CD4-positive, CD25-positive, alpha-beta regulatory T cell (primary cell): Measurements from ENCODE around the gene SUMO4. TPM values are rescaled to one million over a fixed set of nuclear protein-coding genes. Genes with fewer than 3 reads are reported as not detected.

Source experiments
- ATAC-seq, 2 donors: fragments of 150-1000 bp; cut with Tn5 transposase; one replicate each; pipeline ENCODE4 v1.10.0; 2021; ENCODE audit warnings: low read depth in 2 of 2, moderate number of reproducible peaks in 2 of 2, moderate library complexity in 1 of 2
- DNase-seq, 3 donors: peaks; one replicate each; pipeline versions ENCODE4 v3.0.0 to v3.0.0-alpha.2; 2012 to 2022; ENCODE audit warnings: mixed read lengths in 1 of 3
- H3K27ac ChIP-seq: one replicate; pipeline ENCODE4 v1.7.0; 2013; ENCODE audit warnings: mild to moderate bottlenecking, low read length; ENCODE audit not compliant: insufficient read depth, poor library complexity, severe bottlenecking
- H3K27me3 ChIP-seq: one replicate; pipeline ENCODE4 v1.7.0; 2013; ENCODE audit warnings: low read length; ENCODE audit not compliant: control insufficient read depth, insufficient read depth
- H3K36me3 ChIP-seq: one replicate; pipeline ENCODE4 v1.7.0; 2013; ENCODE audit warnings: mild to moderate bottlenecking, low read length, moderate library complexity; ENCODE audit not compliant: control insufficient read depth, insufficient read depth
- H3K4me1 ChIP-seq: 2 replicates; pipeline ENCODE4 v1.7.0; 2013; ENCODE audit warnings: mild to moderate bottlenecking, low read length; ENCODE audit not compliant: insufficient read depth, control insufficient read depth, poor library complexity, severe bottlenecking
- H3K4me3 ChIP-seq: one replicate; pipeline ENCODE4 v1.7.0; 2013; ENCODE audit warnings: low read depth, mild to moderate bottlenecking, low read length, moderate library complexity
- H3K9me3 ChIP-seq, 2 experiments: 1 replicate in 1 of 2; 2 replicates in 1 of 2; pipeline ENCODE4 v1.7.0; 2013; ENCODE audit warnings: low read length in 2 of 2, mild to moderate bottlenecking in 1 of 2, moderate library complexity in 1 of 2; ENCODE audit not compliant: control insufficient read depth in 2 of 2
- H3K27ac Mint-ChIP-seq, 3 donors: one replicate each; pipeline ENCODE4 v1.8.0; 2020 to 2022; ENCODE audit warnings: mild to moderate bottlenecking in 3 of 3, mixed read lengths in 3 of 3, moderate library complexity in 2 of 3
- H3K27me3 Mint-ChIP-seq: one replicate; pipeline ENCODE4 v1.8.0; 2022; ENCODE audit warnings: mild to moderate bottlenecking, mixed read lengths
- H3K36me3 Mint-ChIP-seq: one replicate; pipeline ENCODE4 v1.8.0; 2020; ENCODE audit warnings: mixed read lengths
- H3K4me1 Mint-ChIP-seq, 4 donors: one replicate each; pipeline ENCODE4 v1.8.0; 2020 to 2022; ENCODE audit warnings: mixed read lengths in 4 of 4, mild to moderate bottlenecking in 1 of 4
- H3K4me3 Mint-ChIP-seq, 4 donors: one replicate each; pipeline ENCODE4 v1.8.0; 2020 to 2022; ENCODE audit warnings: mild to moderate bottlenecking in 4 of 4, mixed read lengths in 4 of 4, moderate library complexity in 3 of 4
- H3K9me3 Mint-ChIP-seq, 7 donors: one replicate each; pipeline ENCODE4 v1.8.0; 2020 to 2022; ENCODE audit warnings: mixed read lengths in 7 of 7, mild to moderate bottlenecking in 3 of 7, moderate library complexity in 2 of 7
- polyA plus RNA-seq, 4 donors: library from polyadenylated mRNA; unstranded; fragments of 300-500 nt; fragmentation: Illumina TruSeq; gene quantifications; one replicate each; pipeline ENCODE4 v1.2.3, GENCODE V29; 2021
- total RNA-seq: library from RNA; stranded (reverse); gene quantifications from one replicate; pipeline ENCODE4 v1.2.3, GENCODE V29; 2022

Gene SUMO4
- total and polyA plus RNA-seq, 5 donors from 2014 or later, result 0.38 to 9.0 (median 1.2) TPM

DNA sequence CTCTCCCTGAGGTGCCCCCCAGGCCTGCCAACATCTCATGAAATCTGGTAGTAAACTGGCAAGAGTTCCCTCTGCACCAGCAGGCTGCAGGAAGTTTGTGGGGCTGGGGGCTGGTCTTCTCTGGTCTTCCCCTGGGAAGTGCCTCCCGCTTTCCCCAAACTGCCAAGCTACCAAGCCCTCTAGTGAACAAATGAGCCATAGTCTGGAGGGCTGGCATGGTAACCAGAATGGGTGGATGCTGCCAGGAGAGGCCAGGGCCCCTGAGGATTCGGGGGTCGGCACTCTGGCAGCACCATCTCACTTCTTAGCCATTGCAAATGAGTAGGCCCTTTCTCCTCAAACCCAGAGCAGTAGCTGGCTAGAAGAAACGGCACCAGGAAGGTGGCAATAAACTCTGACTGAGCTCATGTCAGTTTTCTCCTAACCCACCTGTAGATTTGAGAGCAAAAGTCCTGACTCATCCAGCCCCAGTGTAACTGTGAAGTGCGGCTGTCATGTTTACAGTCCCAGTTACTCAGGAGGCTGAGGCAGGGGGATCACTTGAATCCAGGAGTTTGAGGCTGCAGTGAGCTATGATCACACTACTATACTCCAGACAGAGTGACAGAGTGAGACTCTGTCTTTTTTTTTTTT is 48.9 kb downstream of the SUMO4 start:
- H3K4me3 Mint-ChIP-seq, result no peak overlapping the region
- Histone ChIP-seq H3K9me3 (no peaks in the 10 kb centered on the region), H3K4me3 (no peak overlapping the region), H3K27me3 (no peaks in the 10 kb centered on the region), H3K27ac (no peak overlapping the region), H3K36me3 (peaks cover 46% of the 10 kb centered on the region), H3K4me1 (no peaks in the 10 kb centered on the region)
- H3K9me3 Mint-ChIP-seq, result no peaks in the 10 kb centered on the region
- no peaks in the 10 kb centered on the region for H3K27me3 Mint-ChIP-seq
- DNase-seq (no peak), ATAC-seq (no peak)
- H3K27ac Mint-ChIP-seq, result peak overlapping the region in 2 of 3 donors; percentile 26 to 51
- H3K36me3 Mint-ChIP-seq, result peaks cover 26% of the 10 kb centered on the region
- H3K4me1 Mint-ChIP-seq, result peaks cover 5 to 12% (median 8%) of the 10 kb centered on the region in 4 donors

DNA sequence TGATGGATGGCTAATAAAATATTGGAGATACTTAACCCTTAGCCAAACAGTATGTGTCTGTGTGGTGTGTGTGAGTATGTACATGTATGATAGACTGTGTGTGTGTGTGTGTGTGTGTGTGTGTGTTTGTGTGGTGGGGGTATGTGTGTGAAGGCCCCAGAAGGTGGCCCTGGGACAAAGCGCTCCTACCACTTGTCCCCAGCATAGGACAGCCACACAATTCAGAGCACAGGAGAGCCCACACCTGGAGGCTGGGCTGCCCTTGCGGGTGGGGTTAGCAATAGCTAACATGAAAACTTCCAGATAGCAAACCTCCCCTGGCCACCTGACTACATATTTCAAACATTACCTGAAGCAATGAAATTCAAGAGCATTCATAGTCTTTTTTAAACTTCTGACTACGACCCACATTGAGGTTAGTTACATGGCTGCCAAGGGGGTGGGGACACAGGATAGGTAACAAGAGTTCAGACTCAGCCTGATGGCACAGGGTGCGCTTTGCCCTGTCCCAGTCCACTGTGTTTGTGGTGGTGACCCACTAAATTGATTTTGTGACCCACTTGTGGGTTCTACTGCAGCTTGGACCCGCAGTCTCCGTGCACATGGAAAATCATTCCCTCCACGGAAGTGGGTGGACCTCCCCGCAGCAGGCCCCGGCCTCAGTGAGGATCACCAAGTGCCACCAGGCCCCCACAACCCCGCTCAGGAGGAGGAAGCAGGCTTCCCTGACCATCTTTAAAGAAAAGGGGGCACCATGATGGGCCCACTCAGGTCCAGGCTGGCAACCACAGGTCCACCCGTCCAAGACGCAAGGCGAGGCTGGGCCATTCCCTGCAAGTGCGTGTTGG is 50.0 kb downstream of the SUMO4 start:
- H3K27ac ChIP-seq, result peak overlapping the region; percentile 9
- H3K4me1 ChIP-seq, result no peaks in the 10 kb centered on the region
- no peaks in the 10 kb centered on the region for H3K9me3 Mint-ChIP-seq
- no peak overlapping the region for H3K4me3 ChIP-seq
- H3K27me3 ChIP-seq, result no peaks in the 10 kb centered on the region
- H3K36me3 Mint-ChIP-seq, result peaks cover 28% of the 10 kb centered on the region
- H3K4me3 Mint-ChIP-seq, result no peak overlapping the region
- H3K36me3 ChIP-seq, result peaks cover 57% of the 10 kb centered on the region
- no peaks in the 10 kb centered on the region for H3K27me3 Mint-ChIP-seq
- no peaks in the 10 kb centered on the region for H3K9me3 ChIP-seq
- H3K4me1 Mint-ChIP-seq, result peaks cover 5 to 14% (median 6%) of the 10 kb centered on the region in 4 donors
- ATAC-seq, result no peak
- DNase-seq, result no peak
- H3K27ac Mint-ChIP-seq, result peak overlapping the region in 2 of 3 donors; percentile 63 to 83

Other genes with a start within 250 kb of the SUMO4 start
- gene TAB2, start 82.5 kb upstream of the SUMO4 start, total RNA-seq, result 180 TPM
- 10 to 100 TPM; 21.6 to 26.8 (median 22.0) TPM for gene TAB2, start 82.5 kb upstream of the SUMO4 start, polyA plus RNA-seq
- gene ZC3H12D, start 84.8 kb downstream of the SUMO4 start, total RNA-seq, result 251 TPM
- gene ZC3H12D, start 84.8 kb downstream of the SUMO4 start, polyA plus RNA-seq, result 10 to 100 TPM in 1 of 4 donors, 1 to 10 TPM in 3; 7.1 to 10.3 (median 8.7) TPM
- gene PPIL4, start 145.8 kb downstream of the SUMO4 start, total RNA-seq, result 40.8 TPM
- 10 to 100 TPM; 10.0 to 13.3 (median 12.0) TPM for gene PPIL4, start 145.8 kb downstream of the SUMO4 start, polyA plus RNA-seq
- 29.1 TPM for gene GINM1, start 166.1 kb downstream of the SUMO4 start, total RNA-seq
- gene GINM1, start 166.1 kb downstream of the SUMO4 start, polyA plus RNA-seq, result 10 to 100 TPM; 24.0 to 29.9 (median 26.4) TPM
- 22.9 TPM for gene KATNA1, start 248.5 kb downstream of the SUMO4 start, total RNA-seq
- 10 to 100 TPM; 26.3 to 35.5 (median 32.0) TPM for gene KATNA1, start 248.5 kb downstream of the SUMO4 start, polyA plus RNA-seq